NCI-H1105 (cell line): ENCODE data around the gene TMEM79.

ENCODE experiments used
- DNase-seq: peaks from one replicate; lab custom pipeline; 2025; lab: John Stamatoyannopoulos, UW

The TMEM79 gene, protein sequence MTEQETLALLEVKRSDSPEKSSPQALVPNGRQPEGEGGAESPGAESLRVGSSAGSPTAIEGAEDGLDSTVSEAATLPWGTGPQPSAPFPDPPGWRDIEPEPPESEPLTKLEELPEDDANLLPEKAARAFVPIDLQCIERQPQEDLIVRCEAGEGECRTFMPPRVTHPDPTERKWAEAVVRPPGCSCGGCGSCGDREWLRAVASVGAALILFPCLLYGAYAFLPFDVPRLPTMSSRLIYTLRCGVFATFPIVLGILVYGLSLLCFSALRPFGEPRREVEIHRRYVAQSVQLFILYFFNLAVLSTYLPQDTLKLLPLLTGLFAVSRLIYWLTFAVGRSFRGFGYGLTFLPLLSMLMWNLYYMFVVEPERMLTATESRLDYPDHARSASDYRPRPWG

DNA sequence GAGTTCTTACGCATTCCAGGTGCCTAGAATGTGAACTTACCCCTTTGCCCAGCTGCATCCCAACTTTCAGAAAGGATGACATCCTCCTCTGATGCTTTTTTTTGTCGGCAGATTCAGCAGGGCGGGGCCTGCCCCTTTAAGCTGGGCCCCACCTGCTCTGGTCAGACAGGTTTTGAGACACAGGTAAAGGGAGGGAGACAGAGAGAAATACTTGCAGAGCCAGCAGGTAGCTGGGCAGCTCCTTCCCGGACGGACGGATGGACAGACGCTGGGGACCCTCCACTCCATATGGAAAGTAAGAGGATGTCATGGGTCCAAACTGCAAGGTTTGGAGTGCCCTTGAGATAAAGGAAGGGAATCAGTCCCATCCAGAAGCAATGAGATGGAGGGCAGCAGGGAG is at the start of gene TMEM79:
Gene TMEM79 (plus strand): TSS at position 214 of the 400 bp plus-strand sequence. CDS start 902 bp downstream, outside the sequence.
- DNase-seq = no peak

DNA sequence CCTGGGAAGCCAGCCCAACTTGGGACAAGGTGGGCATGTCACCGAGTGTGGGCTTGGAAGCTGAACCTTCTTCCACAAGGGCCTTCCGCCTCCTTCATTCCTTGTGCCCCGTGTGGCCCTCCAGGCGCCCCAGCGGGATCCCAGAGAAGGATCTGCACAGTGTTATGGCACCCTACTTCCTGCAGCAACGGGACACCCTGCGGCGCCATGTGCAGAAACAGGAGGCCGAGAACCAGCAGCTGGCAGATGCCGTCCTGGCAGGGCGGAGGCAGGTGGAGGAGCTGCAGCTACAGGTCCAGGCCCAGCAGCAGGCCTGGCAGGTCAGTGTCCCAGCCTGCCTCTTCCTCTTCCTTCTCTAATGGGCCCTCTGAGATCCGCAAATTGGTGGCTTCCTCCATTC is 48.0 kb upstream of the TMEM79 start:
- no peak for DNase-seq

DNA sequence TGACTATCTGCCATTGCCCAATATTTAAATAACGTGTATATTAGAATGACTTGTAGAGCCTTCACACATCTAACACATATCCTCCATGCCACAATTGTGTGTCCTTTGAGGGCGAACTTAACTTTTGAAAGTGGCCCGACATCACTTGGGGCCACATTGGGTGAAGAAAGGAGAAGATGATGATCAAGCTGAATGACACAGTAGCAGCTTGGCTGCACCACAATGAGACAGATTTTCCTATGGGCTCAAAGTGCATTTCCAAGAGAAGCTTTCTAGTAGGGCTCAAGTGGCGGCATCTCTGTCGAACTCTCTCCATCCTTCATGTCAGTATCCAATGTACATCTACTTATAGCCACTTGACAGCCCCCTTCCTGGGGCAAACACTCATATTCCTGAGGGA is 45.9 kb upstream of the TMEM79 start:
- no peak for DNase-seq

DNA sequence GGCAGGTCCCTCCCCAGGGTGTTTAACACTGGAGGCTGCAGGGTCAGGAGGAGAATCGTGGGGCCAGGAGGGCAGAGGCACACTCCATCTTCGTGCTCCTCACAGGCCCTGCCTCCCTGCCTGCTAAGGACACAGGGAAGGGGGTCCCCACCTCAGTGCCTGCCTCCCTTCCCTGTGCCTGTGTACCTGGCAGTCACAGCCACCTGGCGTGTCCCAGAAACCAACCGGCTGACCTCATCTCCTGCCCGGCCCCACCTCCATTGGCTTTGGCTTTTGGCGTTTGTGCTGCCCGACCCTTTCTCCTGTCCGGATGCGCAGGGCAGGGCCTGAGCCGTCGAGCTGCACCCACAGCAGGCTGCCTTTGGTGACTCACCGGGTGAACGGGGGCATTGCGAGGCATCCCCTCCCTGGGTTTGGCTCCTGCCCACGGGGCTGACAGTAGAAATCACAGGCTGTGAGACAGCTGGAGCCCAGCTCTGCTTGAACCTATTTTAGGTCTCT is 42.8 kb upstream of the TMEM79 start:
- DNase-seq = no peak

DNA sequence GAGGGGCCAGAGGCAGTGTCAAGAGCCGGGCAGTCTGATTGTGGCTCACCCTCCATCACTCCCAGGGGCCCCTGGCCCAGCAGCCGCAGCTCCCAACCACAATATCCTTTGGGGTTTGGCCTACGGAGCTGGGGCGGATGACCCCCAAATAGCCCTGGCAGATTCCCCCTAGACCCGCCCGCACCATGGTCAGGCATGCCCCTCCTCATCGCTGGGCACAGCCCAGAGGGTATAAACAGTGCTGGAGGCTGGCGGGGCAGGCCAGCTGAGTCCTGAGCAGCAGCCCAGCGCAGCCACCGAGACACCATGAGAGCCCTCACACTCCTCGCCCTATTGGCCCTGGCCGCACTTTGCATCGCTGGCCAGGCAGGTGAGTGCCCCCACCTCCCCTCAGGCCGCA is 42.2 kb upstream of the TMEM79 start, which contains the start of gene BGLAP:
Gene BGLAP (plus strand): TSS at position 259 of the 400 bp plus-strand sequence. CDS start 48 bp downstream, at position 307.
- no peak for DNase-seq

DNA sequence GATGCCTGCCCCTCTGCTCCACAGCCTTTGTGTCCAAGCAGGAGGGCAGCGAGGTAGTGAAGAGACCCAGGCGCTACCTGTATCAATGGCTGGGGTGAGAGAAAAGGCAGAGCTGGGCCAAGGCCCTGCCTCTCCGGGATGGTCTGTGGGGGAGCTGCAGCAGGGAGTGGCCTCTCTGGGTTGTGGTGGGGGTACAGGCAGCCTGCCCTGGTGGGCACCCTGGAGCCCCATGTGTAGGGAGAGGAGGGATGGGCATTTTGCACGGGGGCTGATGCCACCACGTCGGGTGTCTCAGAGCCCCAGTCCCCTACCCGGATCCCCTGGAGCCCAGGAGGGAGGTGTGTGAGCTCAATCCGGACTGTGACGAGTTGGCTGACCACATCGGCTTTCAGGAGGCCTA is 41.4 kb upstream of the TMEM79 start:
- DNase-seq = no peak

DNA sequence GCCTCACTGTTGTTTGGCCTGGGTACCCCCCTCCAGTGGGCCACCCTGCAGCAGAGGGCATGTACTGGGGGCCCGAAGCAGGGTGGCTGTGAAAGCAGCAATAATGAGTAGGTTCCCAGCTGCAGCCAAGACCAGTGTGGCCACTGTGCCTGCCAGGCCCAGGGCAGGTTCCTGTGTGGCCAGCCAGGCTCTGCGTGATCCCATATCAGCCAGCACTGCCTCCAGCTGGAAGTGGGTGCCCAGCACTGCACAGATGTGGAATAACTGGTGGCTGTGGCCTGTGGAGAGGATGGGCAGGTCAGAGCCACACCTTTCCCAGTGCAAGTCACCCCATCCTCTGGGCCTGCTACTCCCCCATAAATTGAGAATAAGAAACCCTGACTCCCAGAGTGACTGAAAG is 40.0 kb upstream of the TMEM79 start:
- DNase-seq = no peak

DNA sequence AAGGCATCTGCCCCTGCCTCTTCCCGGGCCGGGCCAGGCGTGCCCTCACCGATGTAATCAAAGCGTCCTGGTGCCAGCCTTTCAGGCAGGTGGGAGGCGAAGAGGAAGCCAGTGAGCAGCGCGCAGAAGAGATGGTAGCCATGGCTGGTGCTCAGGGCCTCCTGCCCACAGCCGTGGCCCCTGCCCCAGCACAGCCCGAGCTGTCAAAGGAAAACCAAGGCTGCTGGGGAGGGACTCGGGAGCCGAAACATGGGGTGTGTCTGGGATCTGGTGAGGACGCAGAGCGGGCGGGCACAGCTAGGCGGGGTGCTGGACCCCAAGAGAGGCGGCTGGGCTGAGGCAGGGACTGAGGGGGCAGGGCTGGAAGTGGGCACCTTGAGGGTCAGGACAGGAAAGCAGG is 39.4 kb upstream of the TMEM79 start:
- no peak for DNase-seq

DNA sequence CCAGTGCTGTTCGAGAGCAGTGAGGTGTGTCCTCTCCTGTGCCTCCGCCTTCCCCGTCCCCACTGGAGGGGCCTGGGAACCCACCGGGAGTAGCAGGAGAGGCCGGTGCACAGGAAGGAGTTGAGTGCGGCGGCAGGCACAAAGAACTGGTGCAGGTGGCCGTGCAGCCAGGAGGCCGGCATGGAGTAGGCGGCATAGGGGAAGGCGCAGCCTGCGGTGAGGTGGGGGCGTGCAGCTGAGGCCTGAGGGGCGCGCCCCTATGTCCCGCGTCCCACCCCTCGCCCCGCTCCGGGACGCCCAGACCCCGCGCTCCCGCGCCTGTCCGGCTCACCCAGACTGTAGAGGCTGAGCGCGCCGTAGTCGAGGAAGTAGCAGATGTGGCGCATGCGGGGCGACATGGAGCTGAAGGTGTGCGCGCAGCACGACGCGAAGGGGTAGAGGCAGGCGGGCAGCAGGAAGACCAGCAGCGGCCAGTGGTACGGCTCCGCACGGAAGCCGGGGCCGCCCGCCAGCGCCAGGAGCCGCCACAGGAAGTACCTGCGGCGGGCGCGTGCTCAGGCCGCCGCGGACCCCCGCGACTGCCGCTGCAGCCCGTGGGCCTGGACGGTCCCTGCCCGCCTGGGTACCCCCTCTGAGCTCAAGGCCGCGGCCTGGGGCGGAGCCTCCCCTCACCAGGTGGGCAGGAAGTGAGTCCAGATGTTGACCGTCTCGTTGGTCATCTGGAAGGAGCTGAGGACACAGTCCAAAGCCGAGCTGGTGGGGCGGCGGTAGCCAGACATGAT is 38.5 kb upstream of the TMEM79 start:
- DNase-seq = no peak

DNA sequence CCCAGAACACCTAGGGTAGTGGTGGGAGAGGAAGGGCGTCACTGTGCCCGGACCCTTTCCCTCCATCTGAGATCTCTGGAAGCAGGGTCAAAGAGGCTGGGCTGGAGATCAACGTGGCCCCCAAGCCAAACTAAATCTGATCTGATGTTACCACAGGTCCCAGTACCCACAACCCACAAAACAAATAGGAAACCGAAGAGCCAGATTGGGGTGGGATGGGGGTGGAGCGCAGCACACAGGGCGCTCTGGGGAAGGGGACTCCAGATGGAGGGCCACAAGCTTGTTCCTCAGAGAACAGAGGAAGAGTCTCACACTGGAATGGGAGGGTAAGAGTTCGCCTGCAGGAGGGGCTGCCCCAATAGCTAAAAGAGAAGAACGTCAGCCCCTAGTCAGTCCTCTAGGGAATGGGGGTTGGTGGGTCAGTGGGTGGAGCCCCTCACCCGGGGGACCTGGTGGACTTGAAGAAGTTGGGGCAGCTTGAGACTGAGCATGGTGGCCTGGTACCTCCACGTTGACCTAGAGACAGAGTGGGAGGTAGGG is 37.8 kb upstream of the TMEM79 start:
- no peak for DNase-seq

DNA sequence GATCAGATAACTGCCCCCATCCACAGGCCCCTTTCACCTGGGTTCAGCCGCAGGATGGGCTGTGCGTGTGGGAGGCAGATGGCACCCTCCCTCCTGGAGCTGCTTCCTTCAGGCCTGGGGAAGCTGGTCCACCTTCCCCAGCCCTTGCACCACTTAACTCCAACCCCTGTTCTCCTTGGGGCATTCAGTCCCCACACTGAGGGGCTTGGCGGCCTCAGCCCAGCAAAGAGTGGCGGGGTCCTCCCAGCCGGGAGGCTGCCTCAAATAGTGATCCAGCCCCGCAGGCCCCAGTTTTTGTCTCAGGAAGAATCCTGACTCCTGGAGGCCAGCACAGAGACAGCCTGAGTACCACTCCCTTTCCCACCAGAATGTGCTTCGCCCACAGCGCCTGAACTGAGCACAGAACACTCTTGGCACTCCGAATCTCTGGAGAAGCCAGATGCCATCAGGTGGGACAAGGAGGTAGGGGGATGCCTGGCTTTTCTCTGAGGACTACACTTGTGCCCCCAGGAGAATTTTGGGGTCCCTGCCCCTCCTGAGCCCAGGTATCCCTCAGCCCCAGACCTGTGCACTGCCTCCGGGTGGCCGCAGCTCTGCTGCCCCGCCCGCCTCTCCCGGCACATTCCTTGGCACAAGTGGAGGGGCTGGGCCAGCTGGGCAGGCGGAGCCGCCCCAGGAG is 37.2 kb upstream of the TMEM79 start:
- no peak for DNase-seq

DNA sequence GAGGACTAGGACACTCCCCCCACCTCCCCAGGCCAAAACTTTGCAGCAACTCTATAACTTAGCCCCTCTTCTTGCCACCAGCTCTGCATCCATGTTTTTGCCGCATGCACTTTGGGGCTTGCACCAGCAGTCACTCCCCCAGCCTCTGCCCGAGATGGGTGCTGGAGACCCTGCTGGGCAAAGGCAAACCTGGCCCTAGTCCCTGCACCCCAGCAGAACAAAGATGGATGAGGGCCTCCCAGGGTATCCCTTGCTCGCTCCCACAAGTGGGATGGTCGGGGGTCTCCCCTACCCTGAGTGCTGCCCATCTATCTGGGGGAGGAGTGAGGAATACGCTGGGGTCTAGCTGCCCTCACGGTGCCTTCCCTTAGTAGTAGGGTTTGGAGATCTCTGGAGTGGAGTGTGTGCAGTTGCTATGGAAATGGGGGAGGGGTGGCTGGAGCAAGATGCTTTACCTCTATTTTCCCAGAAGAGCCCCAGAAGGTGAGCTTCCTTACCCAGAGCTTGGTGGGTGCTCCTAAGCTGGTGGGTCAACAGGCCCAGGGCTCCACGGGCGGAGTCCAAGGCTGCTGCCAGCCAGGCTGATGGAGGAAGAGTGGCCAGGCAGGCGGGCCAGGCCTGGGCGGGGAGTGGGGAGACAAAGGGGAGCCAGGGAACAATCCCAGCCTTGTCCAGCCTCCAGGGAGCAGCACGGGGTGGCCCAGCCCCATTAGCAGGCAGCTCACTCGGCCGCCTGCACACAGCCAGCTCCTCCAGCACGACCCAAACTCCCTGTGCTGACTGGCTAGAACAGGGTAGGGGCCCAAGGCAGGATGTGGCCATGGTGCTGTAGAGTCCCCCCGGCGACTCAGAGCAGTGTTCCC is 36.4 kb upstream of the TMEM79 start, which contains the start of gene PAQR6:
Gene PAQR6 (minus strand): TSS at position 597 of the 863 bp plus-strand sequence. CDS start 1,325 bp downstream, outside the sequence.
- no peak for DNase-seq

DNA sequence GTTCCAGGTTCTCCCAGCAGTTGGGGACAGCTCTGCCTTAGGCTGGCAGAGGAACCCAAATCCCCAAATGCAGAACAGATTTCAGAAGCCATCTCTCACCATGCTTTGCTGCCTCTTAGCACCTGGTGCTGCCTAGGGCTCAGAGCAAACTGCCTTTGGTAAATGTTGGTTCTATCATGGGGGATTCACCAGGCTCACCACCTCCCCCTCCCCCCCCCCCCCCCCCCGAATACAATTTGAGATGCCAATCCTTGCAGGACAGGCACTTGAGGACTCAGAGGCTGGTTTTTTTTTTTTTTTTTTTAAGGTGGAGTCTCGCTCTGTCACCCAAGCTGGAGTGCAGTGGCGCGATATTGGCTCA is 35.8 kb upstream of the TMEM79 start:
- no peak for DNase-seq

DNA sequence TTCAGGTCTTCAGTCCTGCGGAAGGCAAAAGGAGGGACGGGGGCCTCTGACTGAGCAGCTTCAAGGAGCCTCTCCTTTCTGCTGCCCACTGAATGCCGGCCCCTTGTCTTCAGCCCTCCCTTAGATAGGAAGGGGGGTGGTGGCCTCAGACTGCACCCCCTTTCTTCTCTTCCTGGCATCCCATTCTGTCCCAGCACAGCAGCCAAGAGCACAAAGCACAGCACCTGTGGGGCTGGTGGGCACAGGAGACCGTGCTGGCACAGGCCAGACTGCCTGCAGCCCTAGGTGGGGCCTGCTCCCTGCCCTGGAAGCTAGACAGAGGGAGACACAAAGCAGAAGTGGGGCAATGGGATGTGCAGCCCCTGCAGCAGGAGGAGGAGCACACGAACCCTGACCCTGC is 34.5 kb upstream of the TMEM79 start:
- no peak for DNase-seq

DNA sequence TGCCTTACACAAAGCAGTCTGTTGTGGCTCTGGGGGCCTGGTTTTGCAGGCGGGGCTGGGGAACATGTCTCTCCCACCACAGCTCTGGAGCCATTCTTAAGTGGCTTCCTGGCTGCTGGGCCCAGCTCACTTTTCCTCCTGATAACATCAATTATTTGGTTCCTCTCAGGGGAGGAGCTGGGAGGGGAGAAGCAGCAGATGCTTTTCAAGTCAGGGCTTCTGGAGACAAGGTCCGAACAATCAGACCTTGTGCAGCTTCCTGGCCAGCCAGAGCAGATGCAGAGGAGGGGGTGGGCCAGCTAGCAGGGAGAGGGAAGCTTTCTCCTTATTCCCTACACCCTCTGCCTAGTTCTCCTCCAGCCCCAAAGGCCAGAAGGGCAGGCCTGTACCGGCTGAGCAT is 32.6 kb upstream of the TMEM79 start:
- DNase-seq = no peak

DNA sequence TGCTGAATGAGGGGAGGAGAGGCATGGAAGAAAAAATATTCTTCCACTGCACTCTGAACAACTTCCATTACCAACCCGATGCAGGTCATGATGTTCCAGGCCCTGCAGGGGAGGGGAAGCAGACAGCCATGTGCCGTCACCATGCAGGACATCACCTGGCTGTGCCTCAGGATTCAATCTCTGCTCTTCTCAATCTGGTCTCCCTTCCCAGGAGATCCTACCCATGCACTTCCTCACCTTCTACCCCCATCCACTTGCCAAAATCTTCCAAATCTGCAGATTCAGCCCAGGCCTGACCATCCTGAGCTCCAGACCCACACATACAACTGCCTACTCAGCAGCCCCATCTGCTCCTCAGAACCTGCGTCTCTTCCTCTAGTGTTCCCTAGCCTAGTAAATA is 30.5 kb upstream of the TMEM79 start:
- DNase-seq = no peak

DNA sequence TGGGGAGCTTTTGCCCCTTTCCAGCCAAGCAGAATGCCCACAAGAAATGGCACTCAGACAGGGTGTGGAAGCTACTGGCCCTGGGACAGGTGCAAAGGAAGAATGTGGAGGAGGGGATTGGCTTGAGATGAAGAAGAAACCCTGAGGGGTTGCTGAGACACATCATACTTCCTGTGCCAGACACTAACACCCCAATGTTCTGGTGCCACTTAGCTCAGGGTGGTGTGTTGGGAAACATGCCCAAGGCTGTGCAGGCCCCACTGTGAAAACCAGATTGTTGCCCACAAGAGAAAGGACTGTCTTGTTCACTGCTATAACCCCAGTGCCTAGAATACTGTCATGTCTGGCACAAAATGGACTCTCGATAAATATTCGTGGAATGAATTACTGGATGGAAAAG is 26.4 kb upstream of the TMEM79 start:
- DNase-seq = no peak

DNA sequence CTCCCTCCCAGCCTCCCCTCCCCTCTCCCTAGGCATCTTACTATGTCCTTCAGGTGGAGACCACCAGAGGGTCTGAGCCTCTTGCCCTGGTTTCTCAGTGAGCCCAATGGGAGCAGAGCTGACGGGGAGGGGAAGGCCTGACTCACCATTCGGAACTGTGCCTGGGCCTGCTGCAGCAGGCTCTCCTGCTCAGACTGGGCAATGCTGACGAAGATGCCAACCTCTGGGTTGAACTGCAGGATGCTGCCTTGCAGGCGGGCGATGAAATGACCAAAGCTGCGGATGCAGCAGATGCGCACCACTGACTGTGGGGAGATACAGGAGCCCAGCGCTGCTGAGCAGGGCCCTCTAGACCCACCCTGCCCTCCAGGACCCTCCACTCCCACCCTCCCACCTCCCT is 25.3 kb upstream of the TMEM79 start:
- no peak for DNase-seq

DNA sequence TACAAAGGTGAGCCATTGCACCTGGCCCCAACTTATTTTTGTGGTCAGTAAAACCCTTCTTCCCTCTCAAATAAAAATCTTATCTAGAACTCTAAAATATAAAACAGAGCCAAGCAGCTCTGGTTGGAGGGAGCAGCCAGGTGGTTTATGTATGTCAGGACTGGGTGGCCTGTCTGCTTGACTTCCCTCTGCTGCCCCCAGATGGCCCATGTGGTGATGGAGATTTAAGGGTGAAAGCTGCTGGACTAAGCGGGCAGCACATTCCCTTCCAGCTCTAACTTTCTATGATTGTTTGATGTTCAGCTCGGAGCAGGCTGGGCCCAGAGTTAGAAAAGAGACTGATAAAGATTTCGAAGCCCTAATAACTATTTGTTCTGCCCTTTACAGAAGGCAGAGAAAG is 24.3 kb upstream of the TMEM79 start:
- no peak for DNase-seq

DNA sequence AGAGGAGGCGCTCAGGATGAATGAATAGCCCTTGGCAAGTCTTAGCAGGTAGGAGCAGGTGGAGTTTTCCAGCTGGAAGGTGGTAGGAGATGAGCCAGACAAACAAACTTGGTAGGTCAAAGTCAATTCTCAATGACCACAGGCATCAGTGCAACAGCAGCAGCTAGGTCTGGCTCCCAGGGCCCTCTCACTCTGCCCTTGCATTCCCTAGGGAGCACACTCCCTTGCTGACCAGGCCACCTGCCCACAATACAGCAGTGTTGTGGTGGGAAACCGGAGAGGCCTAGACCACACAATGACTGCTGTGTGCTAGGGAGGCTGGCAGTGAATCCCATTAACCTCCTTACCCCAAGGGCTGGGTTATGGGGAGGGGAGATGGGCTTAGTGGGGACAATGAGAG is 23.2 kb upstream of the TMEM79 start:
- DNase-seq = no peak
